Measurements from ENCODE around the gene MTUS2.

- TF ChIP-seq POLR2AphosphoS5 (IDR thresholded peaks at IDR 0.05; ENCODE audit: low read depth, low read length) (no peak), CTCF (IDR thresholded peaks at IDR 0.05; ENCODE audit: control extremely low read depth in 1 of 3, insufficient read depth in 1 of 3, low read depth in 1 of 3, low read length in 3 of 3) (no peak), NANOG (IDR thresholded peaks at IDR 0.05; ENCODE audit: insufficient read depth, low read depth, low read length, poor library complexity, severe bottlenecking) (no peak), FOSL1 (IDR thresholded peaks at IDR 0.05; ENCODE audit: insufficient read depth, low read depth, low read length) (no peak), RAD21 (IDR thresholded peaks at IDR 0.05 in 1 of 2, conservative IDR thresholded peaks at IDR 0.05 in 1 of 2; ENCODE audit: low read depth in 2 of 2, low read length in 2 of 2) (no peak), EZH2 (IDR thresholded peaks at IDR 0.05; ENCODE audit: low read depth, low read length, severe bottlenecking) (no peak), POLR2A (IDR thresholded peaks at IDR 0.05; ENCODE audit: control extremely low read depth in 1 of 2, low read depth in 2 of 2, low read length in 2 of 2) (no peak), JUND (IDR thresholded peaks at IDR 0.05; ENCODE audit: low read length) (no peak), MAFK (IDR thresholded peaks at IDR 0.05; ENCODE audit: low read depth, low read length) (no peak), SP2 (IDR thresholded peaks at IDR 0.05; ENCODE audit: low read length) (no peak), CHD1 (IDR thresholded peaks at IDR 0.05; ENCODE audit: low read depth, low read length) (no peak), BACH1 (IDR thresholded peaks at IDR 0.05; ENCODE audit: low read length) (no peak), EP300 (IDR thresholded peaks at IDR 0.05; ENCODE audit: borderline replicate concordance in 1 of 2, low read depth in 2 of 2, low read length in 2 of 2) (no peak)
- TF ChIP-seq, protein P1, sequence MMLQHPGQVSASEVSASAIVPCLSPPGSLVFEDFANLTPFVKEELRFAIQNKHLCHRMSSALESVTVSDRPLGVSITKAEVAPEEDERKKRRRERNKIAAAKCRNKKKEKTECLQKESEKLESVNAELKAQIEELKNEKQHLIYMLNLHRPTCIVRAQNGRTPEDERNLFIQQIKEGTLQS (IDR thresholded peaks at IDR 0.05; ENCODE audit: insufficient read depth, low read depth, low read length) = no peak
These were observed 367.4 kb downstream of the MTUS2 start for GRCh38 chr13:29187584-29187983.
